GM19351 (cell line): ENCODE results near the gene CUBN.

Source experiments
- ATAC-seq: cut with Tn5 transposase; IDR thresholded peaks from one replicate; pipeline ENCODE4 v1.9.1; 2021; ENCODE audit warnings: mild to moderate bottlenecking, moderate library complexity; ENCODE audit not compliant: unreplicated experiment

The CUBN gene

DNA sequence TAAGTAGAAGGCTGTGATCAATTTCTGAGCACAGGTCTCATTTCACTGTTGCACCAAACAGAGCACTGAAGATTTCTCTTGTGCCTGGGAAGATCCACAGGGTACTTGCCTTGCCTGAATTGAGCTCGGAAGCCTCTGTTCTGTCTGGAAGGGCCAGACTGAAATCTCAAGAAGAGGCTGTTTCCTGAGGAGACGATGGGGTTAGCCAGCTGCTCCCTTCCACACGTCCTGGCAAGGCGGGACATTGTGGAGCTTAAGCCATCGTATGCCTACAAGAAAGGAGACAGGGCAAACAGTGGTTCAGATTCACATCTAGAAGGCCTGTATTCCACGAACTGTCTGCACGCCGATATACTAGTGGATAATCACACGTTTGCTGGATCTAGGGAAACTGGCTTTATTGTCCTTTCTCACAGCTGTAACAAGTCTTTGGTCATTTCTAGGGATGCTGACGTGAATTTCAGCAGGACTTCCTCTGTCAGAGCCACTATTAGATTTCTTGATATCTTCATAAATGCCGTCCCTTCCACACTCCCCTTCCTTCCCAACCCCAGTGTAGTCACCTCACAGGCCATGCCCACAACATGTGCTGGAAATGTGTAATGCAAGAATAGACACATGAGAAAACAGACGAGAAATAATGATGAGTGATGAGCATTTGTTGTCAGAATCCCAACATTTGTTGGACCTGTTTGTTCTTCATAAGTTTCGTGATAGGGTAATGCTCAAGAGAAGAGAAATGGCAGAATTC, 175.2 kb downstream of the CUBN start:
- ATAC-seq = no peak

DNA sequence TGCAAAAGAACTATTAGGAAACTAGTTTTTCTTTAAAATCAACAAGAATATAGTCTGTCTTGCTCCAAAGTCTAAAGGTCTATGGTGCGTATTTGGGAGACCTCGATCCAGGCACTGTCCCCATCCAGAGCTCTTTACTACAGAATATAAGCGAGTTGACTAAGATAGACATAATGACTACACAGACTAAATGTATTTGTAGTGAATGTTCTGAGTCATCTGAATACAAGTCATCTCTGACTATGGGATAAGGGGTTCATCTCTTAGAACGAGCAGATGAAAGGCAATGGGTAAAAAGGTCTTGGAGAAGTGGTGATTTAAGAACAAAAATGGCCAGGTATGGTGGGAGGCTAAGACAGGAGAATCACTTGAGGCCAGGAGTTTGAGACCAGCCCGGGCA, 176.3 kb downstream of the CUBN start:
- ATAC-seq = no peak

DNA sequence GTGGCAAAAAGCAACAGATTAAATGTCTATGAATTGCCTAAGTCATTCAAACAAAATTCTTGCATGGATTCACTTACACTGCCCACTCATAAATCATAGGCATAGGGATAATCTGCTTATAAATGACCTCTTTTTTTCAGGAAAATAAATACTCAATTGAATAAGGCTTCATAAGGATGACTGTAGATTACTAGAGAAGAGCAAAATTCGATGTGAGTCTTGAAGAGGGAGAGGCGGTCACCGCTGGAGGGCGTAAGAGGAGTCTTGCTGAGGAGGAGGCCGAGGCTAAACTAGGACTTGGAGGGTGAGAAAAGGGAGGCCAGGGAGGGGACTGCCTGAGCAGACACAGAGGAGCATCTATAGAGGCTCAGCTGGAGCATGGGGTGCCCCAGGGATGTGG, 177.0 kb downstream of the CUBN start:
- no peak for ATAC-seq

DNA sequence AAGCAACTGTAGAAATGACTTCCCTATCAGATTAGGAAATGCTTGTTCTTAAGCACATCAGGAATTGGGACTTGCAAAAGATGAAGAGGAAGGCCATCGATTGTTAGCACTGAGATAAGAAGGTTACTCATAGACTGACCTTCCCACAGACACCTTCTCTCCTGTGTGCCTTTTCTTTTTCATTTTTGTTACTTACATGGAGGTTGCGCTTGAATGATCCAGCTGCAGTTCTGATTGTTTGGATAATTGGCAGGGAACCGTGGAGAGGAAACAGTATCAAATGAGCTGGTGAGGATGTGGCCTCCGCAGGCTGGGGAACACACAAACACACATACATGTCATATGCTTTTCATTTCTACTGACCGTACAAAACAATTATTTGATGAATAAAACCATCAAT, 177.5 kb downstream of the CUBN start:
- ATAC-seq = no peak

DNA sequence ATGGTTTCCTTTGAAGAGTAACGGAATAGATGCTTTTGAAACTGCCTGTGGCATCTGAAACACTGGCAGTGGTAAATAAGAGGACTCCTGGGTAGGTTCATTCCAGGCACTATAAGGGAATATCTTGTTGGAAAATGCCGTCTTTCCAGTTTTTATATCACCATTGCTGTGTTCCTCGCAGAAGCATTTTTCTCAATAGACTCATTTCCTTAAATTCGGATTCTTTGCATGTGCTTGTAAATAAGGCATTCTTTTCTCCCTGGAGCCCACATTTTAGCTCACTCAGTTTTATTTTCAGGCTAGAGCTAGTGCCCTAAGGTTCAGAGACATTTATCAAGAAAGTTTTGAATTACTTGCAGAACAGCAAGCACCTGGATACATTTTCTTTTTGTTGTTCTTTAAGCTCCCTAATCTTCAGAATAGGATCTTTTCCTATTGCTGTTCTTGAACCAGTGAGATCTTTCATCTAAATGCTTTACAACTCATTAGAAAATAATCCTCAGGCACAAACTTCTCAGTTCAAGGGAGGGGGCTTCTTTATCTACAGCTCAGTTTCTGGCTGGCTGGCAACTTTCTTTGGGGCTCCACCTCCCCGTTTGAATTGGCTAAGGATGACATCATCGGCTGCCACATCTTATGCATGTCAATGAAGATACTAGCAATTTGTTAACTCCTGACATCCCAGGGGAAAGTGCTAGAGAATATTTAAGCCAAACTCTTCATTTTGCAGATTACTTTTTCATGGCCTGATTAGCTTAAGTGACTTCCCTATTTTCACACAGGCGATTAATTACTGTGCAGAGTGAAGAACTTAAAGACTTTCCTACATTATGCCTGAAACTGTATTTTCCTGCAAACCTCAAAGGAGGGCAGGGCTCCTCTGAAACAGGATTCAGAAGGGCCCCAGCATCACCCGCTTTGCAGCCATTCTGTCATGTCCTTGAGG, 178.7 kb downstream of the CUBN start:
- no peak for ATAC-seq

DNA sequence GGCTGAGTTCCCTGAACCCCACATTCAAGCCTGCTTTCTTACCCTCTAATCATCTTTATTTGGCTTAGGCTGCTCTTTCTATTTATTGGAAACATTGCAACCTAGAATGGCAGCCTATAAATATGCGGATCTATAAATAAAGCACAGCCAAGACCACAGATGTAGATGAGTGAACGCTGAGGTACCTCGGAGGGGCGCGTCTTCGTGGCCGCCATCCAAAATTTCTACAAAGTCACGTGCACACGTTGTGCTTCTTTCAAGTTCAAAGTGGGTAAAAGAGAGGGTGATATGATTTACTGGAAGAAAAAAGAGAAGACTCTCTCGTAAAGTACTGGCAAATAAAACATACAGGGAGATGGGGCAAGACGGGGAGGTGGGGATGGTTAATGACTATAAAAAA, 179.8 kb downstream of the CUBN start:
- ATAC-seq = no peak

DNA sequence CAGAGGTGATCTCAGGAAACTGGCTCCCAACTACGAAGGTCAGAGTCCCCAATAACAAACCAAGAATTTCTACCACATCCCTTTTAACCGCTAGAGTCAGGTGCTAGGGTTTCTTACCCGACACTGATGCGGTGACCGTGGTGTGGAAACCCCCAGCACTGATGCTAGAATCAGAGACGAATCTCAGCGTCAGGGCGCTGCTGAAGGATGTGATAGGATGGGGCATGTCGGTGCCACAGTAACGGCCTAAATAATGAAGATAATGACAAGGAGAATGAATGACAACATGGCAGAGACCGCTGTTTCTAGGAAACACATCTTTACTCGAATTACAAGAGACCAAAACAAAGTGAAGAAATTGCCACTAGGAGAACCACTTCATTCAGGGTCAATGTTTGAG, 181.2 kb downstream of the CUBN start:
- ATAC-seq = no peak

DNA sequence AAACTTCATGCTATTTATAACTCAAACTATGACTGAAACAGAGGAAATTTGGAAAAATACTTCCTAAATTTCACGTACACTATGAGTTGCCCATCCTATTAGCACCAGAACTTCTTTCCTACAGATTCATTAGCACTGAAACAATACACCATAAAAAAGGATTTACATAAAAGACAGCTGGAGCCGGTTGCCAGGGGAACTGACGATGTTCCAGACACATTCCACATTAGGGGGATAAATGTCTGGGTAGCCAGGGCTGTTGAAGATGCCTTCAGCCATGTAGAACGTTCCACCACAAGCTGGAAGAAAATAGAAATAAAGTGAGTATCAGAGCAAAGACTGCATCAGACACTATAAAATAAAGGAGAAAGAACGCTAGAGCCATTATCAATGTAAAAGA, 182.5 kb downstream of the CUBN start:
- no peak for ATAC-seq

DNA sequence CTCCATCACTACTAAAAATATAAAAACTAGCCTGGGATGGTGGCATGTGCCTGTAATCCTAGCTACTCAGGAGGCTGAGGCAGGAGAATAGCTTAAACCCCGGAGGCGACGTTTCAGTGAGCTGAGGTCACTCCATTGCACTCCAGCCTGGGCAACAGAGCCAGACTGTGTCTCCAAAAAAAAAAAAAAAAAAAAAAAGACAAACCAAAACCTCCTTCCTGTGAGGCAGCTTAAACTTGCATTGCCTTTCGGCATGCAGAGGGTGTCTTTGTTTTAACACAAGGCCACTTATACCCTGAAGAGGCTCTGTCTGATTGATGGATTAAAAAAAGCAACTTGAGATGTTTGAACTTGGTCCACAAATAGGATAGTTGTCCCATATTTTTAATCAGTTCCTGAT, 184.0 kb downstream of the CUBN start:
- no peak for ATAC-seq

DNA sequence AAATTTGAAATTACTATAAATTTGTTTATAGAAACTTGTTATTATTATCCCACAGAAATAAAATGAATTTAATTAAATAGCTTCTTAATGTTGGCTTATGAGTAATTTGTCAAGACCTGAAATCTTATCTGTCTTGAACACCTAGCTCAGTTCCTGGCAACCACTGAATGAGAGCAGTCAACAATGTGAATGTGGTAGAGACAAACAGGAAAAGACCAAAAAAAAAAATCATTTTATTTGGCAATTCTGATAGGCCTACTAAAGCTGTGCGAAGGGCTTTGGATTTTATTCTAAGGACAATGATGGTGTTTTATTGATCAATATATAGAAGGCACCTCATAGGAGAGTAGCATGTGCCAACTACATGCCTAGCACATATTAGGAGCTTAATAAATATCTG, 184.6 kb downstream of the CUBN start:
- ATAC-seq = no peak

DNA sequence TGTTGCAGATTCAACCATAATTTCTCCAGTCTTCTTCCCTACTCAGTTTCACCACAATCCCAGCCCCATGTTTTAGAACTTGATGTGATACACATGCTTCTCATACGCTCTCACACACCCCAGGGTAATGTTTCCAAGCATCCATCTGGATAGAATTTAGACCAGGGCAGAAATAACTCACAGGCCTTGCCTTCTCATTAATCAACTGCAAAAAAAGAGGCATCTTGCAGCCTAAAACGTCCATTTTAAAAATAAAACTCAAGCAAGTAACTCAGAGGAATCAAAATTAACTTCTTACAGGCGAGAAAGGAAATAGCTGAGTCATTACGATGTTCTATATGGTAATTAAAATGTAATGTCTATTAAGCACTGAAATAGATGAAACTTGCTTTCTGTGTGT, 185.2 kb downstream of the CUBN start:
- ATAC-seq = no peak

DNA sequence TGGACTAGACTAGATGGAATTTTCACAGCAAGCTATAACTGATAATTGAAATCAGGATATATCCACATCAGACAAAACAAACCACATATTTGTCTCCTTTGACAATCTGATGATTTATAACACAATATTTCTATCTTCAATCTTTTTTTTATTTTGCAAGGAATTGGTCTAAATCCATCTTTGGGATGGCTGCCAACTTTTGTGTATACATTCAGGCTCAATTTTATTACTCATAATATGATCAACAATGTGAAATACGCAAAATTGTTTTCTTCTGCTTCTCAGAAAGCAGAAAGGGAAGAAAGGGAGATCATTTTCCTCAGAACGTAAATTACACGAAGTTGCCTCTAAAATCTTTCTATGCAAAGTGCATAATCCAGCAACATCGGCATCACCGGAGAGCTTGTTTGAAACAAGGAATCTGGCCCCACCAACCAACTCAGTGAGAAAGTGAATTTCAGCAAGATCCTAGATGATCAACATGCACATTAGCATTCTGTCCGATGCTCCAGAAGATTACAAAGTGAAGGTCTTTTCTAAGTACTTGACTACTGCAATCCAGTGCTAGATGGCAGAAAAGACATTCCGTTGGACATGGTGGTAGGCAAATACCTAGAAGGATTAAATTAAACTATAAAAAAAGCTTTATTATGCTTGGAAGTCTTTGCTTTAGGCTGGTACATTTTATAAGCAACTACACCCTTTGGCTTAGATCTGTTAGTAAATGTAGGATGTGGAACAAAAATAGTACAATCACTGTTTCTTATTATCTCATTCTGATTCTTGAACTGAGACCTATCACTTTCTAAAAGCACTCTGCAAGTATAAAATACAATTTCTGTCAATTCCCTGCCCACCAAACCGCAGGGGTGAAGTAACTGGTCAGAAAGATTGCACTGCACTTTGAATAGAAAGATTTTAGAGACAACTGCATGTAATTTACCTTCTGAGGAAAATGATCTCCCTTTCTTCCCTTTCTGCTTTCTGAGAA, 186.0 kb downstream of the CUBN start:
- no peak for ATAC-seq

DNA sequence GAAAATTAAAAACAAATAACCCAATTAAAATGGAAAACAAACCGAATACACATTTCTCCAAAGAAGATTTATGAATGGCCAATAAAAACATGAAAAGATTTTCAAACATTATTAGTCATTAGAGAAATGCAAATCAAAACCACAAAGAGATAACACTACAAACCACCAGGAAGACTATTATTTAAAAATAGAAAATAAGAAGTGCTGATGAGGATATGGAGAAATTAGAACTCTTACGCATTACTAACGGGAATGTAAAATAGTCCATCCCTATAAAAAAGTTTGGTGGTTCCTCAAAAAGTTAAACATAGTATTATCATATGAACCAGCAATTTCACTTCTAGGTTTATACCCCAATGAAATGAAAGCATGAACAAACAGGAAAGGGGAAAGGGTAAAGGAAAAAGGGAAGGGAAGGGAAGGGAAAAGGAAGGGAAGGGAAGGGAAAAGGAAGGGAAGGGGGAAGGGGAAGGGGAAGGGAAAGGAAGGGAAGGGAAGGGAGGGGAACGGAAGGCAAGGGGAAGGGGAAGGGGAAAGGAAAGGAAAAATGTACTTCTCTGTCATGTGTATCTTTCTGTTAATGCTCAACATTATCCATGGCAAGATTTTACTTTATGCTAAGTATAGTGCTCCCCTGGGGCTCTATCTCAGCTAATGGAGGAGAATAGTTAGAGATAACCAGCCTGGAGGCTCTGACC, 187.1 kb downstream of the CUBN start:
- ATAC-seq = no peak

DNA sequence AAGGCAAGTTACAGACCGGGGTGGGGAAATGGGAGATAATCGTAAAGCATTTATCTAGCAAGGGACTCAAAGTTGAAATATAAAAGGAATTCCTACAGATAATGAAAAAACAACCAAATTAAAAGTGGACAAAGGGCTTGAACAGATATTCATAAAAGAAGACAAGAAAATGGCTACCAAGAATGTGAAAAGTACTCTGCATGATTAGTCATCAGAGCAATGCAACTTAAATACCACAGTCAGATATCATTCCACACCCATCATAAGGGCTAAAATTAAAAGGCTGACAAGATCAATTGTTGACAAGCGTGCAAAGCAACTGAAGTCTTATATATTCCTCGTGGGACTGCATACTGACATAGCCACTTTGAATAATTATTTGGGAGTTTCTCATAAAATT, 187.7 kb downstream of the CUBN start:
- ATAC-seq = no peak

DNA sequence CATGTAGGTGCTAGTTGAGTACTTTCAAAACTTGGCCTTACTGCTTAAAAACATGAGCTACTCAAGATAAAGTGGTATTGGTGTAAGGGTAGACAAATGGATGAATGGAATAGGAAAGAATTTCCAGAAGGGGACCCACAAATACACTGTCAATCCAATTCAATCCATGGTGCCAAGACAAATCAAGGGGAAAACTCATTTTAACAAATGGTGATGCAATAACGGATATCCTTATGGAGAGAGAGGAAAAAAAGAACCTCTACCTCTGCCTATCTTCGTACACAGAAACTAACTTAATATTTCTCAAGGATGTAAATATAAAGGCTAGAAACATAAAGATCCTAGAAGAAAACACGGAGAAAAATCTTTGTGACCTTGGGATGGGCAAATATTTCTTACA, 188.5 kb downstream of the CUBN start:
- no peak for ATAC-seq

DNA sequence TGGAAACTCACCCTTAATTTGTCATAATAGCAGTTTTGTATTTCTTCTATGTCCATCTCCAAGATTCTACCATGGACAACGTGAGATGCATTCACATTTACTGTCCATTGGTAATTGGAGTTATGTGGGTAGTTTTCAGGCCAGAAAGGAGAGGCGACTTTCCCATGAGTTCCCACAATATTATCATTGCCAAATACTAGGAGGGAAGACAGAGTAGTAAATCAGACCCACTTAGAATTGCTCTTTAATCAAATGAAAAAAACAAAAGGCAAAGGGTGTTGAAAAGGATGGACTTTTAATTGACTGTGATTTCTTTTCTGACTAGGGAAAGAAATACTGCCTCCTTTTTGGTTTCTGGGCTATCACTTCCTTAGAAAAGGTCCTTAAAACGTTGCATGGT, 190.7 kb downstream of the CUBN start:
- ATAC-seq = no peak

DNA sequence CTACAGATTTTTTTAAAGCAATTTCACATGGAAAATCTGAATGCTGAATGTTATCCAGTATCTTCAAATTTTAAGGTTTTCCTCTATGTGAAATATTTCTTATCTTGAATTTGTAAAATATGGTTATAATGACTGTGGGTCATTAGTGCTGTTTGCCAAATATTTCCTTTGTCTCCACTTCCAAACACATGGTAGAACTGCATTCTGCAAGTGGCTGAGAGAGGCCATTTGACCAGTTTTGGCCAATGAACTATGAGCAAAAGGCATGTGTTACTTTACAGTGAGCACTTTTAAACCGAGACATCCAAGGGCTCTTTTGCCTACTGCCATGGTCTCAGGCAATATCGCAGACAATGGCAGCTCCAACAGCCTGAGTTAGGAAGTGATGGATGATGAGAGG, 195.2 kb downstream of the CUBN start:
- ATAC-seq = no peak

DNA sequence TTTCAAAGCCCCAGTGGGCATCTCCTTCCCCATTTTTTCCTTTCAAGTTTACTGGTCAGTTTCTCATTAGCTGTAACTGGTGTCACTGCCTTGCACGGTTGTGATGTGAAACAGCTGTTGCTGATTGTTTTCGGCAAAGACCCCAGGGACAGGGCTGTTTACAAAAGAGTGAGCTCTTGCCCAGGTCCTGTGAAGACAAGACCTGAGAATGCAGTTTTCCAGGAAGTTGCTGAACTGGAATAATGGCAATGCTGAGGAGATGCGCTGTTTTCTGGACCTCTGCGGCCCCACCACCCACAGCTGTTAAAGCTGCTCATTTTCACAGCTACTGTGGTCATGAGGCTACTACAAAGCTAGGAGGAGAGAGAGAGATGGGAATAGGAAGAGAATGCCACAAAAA, 195.8 kb downstream of the CUBN start:
- ATAC-seq = no peak

DNA sequence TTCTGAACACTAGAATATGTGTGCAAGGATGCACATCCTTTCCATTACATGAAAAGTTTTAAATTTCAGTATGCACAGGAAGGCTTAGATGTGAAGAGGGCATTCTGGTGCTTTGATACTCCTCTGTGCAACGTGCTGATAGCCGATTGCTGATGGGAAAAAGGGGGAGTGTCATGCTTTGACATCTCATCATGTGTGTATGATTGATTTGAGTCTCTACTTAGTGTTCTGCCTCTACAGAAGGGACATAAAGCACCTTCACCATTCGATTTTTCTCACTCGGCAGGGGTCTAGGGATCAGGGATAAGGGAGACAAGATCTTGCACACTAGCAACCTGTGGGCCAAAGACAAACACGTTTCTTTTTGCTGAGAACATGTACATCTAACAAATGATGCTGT, 197.7 kb downstream of the CUBN start:
- no peak for ATAC-seq

DNA sequence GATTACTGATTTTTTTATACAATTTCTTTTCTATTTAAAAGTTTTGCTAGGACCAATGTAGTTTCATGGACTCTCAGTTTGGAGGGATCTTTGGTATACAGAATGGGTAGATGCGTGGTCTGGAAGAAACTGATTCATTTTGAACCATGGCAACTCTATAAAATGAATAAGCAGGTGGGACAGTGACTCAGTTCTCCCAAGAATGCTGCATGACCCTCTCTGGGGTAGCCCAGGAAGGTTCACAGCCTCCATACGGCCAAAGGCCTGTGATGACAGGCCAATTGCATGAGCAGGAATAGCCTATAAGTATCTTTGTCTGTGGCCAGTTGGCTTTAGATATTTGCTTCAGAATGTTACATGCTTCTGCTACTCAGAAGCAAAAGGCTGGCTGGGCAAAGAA, 199.1 kb downstream of the CUBN start:
- no peak for ATAC-seq

DNA sequence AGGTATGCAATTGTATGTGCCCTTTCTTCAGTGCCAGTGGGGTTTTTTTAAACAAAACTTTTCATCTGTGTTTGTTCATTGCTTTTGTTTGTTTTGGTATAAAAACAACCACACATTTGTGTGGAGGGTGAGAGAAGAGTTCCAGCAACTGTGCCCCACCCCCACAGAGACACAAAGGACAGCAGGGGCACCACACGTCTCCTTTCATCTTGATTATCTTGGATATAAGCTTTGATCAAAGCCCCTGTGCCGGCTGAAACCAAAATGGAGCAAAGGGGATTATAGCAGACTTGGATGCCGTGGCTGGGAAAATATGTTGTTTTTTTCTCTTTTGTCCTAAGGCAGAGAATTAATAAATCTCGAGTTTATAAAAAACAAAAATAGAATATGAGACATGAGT, 200.5 kb downstream of the CUBN start:
- ATAC-seq = no peak
